ENCODE measurements around the gene CDH20.
A peak's percentile ranks its signal among the peaks of the same experiment; 100 is the strongest.

Gene CDH20

GRCh38 chr18:61475931-61476330 lies 142.7 kb downstream of the CDH20 start:
- H3K4me3 ChIP-seq (ENCODE audit: low read depth, low read length) = no peak overlapping the region
- TF ChIP-seq POLR2A (IDR thresholded peaks at IDR 0.05; ENCODE audit: extremely low read depth, insufficient read length) (no peak), MAX (IDR thresholded peaks at IDR 0.05; ENCODE audit: low read depth, low read length) (no peak)
- DNase-seq (ENCODE audit: low read depth) = no peak

- H3K4me3 ChIP-seq (ENCODE audit: low read depth, low read length) = no peak overlapping the region
- TF ChIP-seq MAX (IDR thresholded peaks at IDR 0.05; ENCODE audit: low read depth, low read length) = no peak
These were observed 156.1 kb downstream of the CDH20 start for GRCh38 chr18:61489334-61489733.

GRCh38 chr18:61496374-61496773 lies 163.1 kb downstream of the CDH20 start:
- DNase-seq (ENCODE audit: low read depth) = no peak
- no peak for TF ChIP-seq MAX (IDR thresholded peaks at IDR 0.05; ENCODE audit: low read depth, low read length)
- no peak for TF ChIP-seq CTCF (IDR thresholded peaks at IDR 0.05; ENCODE audit: low read depth, low read length)
- no peak for TF ChIP-seq POLR2A (IDR thresholded peaks at IDR 0.05; ENCODE audit: extremely low read depth, insufficient read length)
- TF ChIP-seq MYC (IDR thresholded peaks at IDR 0.05; ENCODE audit: low read depth, low read length) = no peak

More at GRCh38 chr18:61489334-61489733, 156.1 kb downstream of the CDH20 start:
- DNase-seq (ENCODE audit: low read depth) = no peak

GRCh38 chr18:61497422-61497821 lies 164.2 kb downstream of the CDH20 start:
- TF ChIP-seq POLR2A (IDR thresholded peaks at IDR 0.05; ENCODE audit: extremely low read depth, insufficient read length) (no peak), MAX (IDR thresholded peaks at IDR 0.05; ENCODE audit: low read depth, low read length) (no peak), MYC (IDR thresholded peaks at IDR 0.05; ENCODE audit: low read depth, low read length) (no peak), CTCF (IDR thresholded peaks at IDR 0.05; ENCODE audit: low read depth, low read length) (no peak)
- no peak overlapping the region for H3K4me3 ChIP-seq (ENCODE audit: low read depth, low read length)
- DNase-seq (ENCODE audit: low read depth) = no peak

More at GRCh38 chr18:61496374-61496773, 163.1 kb downstream of the CDH20 start:
- no peak overlapping the region for H3K4me3 ChIP-seq (ENCODE audit: low read depth, low read length)

GRCh38 chr18:61502472-61502871 lies 169.2 kb downstream of the CDH20 start:
- TF ChIP-seq CTCF (IDR thresholded peaks at IDR 0.05; ENCODE audit: low read depth, low read length) (peak; percentile 49), MAX (IDR thresholded peaks at IDR 0.05; ENCODE audit: low read depth, low read length) (no peak)
- no peak overlapping the region for H3K4me3 ChIP-seq (ENCODE audit: low read depth, low read length)
- peak; percentile 57 for DNase-seq (ENCODE audit: low read depth)

- TF ChIP-seq MYC (IDR thresholded peaks at IDR 0.05; ENCODE audit: low read depth, low read length) (no peak), CTCF (IDR thresholded peaks at IDR 0.05; ENCODE audit: low read depth, low read length) (no peak), POLR2A (IDR thresholded peaks at IDR 0.05; ENCODE audit: extremely low read depth, insufficient read length) (no peak), MAX (IDR thresholded peaks at IDR 0.05; ENCODE audit: low read depth, low read length) (no peak)
- no peak for DNase-seq (ENCODE audit: low read depth)
These were observed 170.5 kb downstream of the CDH20 start for GRCh38 chr18:61503688-61504087.

GRCh38 chr18:61528961-61529360 lies 195.7 kb downstream of the CDH20 start:
- H3K4me3 ChIP-seq (ENCODE audit: low read depth, low read length) = no peak overlapping the region
- TF ChIP-seq POLR2A (IDR thresholded peaks at IDR 0.05; ENCODE audit: extremely low read depth, insufficient read length) = no peak
- no peak for TF ChIP-seq MYC (IDR thresholded peaks at IDR 0.05; ENCODE audit: low read depth, low read length)
- TF ChIP-seq CTCF (IDR thresholded peaks at IDR 0.05; ENCODE audit: low read depth, low read length) = no peak
- no peak for TF ChIP-seq MAX (IDR thresholded peaks at IDR 0.05; ENCODE audit: low read depth, low read length)
- no peak for DNase-seq (ENCODE audit: low read depth)

More at GRCh38 chr18:61503688-61504087, 170.5 kb downstream of the CDH20 start:
- no peak overlapping the region for H3K4me3 ChIP-seq (ENCODE audit: low read depth, low read length)
